ENCODE results near the gene AHI1. TPM values are rescaled to one million over a fixed set of nuclear protein-coding genes. Genes with fewer than 3 reads are reported as not detected.

Gene AHI1
- total RNA-seq, 2 donors from 2014 or later = 18.0 to 37.9 TPM

DNA sequence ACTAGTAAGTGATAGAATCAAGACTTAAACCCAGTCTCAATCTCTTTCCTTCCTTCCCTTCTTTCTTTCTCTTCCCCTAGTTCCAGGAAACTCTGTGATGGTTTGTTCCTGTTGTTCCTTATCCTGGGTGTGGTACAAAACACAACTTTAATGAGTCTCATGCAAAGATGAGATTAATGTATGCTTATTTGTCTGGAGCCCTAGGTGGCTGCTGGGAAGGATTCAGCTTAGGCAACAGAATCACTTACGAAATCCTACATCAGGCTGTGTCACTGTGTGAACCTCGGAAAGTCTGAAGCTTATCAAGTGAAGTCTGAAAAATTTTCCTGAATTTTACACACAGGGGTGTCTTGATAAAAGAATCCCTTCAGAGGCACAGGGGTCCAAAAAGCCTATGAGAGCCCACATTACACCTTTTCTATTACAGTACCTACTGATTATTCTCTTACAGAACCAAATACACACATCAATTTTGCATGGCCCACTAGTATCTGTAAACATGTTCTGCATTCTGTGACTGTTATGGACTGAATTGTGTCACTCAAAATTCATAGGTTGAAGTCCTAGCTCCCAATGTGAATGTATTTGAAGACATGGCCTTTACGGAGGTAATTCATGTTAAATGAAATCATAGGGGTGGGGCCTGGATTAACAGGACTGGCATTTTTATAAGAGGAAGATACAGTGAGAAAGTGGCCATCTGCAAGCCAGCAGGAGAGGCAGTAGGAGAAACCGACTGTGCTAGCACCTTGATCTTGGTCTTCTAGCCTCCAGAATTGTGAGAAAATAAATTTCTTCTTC, 171.7 kb downstream of the AHI1 start:
- no peak overlapping the region for H3K4me3 ChIP-seq

DNA sequence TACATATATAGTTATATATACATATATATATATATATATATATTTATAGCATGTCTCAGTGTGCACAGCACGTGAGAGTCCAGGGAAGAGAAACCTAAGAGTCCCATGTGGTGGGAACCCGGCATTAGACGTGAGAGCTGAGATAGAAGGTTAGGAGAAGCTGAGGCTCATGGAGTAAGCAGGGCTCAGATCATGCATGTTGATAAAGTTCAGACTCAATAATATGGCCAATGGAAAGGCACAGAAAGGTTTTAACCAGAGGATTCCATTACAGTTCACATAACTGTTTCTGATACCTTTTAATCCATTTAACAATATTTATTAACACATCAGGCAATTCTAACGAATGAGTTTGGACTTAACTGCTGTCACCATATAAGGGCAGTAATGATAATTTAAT, 173.0 kb downstream of the AHI1 start:
- Histone ChIP-seq H3K9me3 (no peaks in the 10 kb centered on the region), H3K36me3 (no peaks in the 10 kb centered on the region), H3K4me1 (replicated peaks) (no peaks in the 10 kb centered on the region), H3K27me3 (replicated peaks; ENCODE audit: insufficient read depth) (no peaks in the 10 kb centered on the region), H3K4me3 (no peak overlapping the region), H3K27ac (no peak overlapping the region)
- DNase-seq (ENCODE audit: low spot score) = no peak
- TF ChIP-seq CTCF (IDR thresholded peaks at IDR 0.05) = no peak
- no peak for TF ChIP-seq POLR2A (IDR thresholded peaks at IDR 0.05)
- TF ChIP-seq POLR2AphosphoS5 (IDR thresholded peaks at IDR 0.05) = no peak
- WGBS = 94% methylated on average over 4 of the region's 4 CpGs
- intact Hi-C loops (cut with DNase I) = no loop called here

More for the DNA sequence above, 171.7 kb downstream of the AHI1 start:
- no peak overlapping the region for H3K27ac ChIP-seq
- H3K4me1 ChIP-seq (replicated peaks) = no peaks in the 10 kb centered on the region
- intact Hi-C loops (cut with DNase I) = no loop called here
- 83% methylated on average over 4 of the region's 4 CpGs for WGBS
- H3K9me3 ChIP-seq = no peaks in the 10 kb centered on the region
- no peaks in the 10 kb centered on the region for H3K36me3 ChIP-seq
- no peaks in the 10 kb centered on the region for H3K27me3 ChIP-seq (replicated peaks; ENCODE audit: insufficient read depth)
- TF ChIP-seq POLR2AphosphoS5 (IDR thresholded peaks at IDR 0.05) = no peak
- TF ChIP-seq CTCF (IDR thresholded peaks at IDR 0.05) = no peak
- TF ChIP-seq POLR2A (IDR thresholded peaks at IDR 0.05) = no peak
- no peak for DNase-seq (ENCODE audit: low spot score)

DNA sequence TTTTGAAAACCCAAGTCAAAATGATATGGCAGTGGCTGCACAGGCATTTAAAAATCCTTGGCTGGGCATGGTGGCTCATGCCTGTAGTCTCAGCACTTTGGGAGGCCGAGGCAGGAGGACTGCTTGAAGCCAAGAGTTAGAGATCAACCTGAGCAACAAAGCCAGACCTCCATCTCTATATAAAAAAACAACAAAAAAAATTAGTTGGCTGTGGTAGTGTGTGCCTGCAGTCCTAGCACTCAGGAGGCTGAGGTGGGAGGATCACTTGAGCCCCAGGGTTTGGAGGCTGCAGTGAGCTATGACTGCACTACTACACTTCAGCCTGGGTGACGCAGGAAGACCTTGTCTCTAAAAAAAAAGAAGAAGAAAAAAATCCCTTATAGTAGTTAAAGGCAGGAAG, 173.6 kb downstream of the AHI1 start:
- H3K4me1 ChIP-seq (replicated peaks) = no peaks in the 10 kb centered on the region
- no peaks in the 10 kb centered on the region for H3K9me3 ChIP-seq
- H3K36me3 ChIP-seq = no peaks in the 10 kb centered on the region
- WGBS = 94% methylated on average over 2 of the region's 2 CpGs
- H3K27ac ChIP-seq = no peak overlapping the region
- no peak overlapping the region for H3K4me3 ChIP-seq
- TF ChIP-seq CTCF (IDR thresholded peaks at IDR 0.05) (no peak), POLR2A (IDR thresholded peaks at IDR 0.05) (no peak), POLR2AphosphoS5 (IDR thresholded peaks at IDR 0.05) (no peak)
- intact Hi-C loops (cut with DNase I) = no loop called here
- no peak for DNase-seq (ENCODE audit: low spot score)
- H3K27me3 ChIP-seq (replicated peaks; ENCODE audit: insufficient read depth) = no peaks in the 10 kb centered on the region

DNA sequence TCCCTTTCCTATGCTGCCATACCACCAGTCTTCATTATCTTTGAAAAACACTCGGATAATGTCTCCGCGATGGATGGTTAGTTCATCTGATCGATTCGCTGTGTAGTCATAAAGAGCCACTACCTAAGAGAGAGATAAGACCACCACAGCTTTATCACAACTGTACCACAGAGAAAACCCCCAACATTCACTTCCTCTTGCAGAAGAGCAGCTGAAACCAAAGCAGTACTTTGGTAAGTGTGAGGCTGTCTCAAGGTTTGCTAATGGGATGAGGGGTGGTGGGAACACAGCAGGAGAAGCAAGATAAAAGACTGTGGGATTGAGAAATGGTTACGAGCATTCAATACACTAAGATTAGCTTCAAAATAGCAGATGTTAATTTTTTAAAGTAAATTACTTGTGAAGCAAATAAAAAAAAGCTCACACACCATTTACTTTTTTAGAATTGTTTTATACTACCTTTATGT, 174.3 kb downstream of the AHI1 start:
- Histone ChIP-seq H3K4me1 (replicated peaks) (no peaks in the 10 kb centered on the region), H3K9me3 (no peaks in the 10 kb centered on the region), H3K36me3 (no peaks in the 10 kb centered on the region), H3K27ac (peak overlapping the region in 1 of 2 donors; percentile 34), H3K27me3 (replicated peaks; ENCODE audit: insufficient read depth) (no peaks in the 10 kb centered on the region), H3K4me3 (no peak overlapping the region)
- TF ChIP-seq POLR2AphosphoS5 (IDR thresholded peaks at IDR 0.05) = no peak
- no peak for TF ChIP-seq CTCF (IDR thresholded peaks at IDR 0.05)
- no peak for TF ChIP-seq POLR2A (IDR thresholded peaks at IDR 0.05)
- 84% methylated on average over 6 of the region's 6 CpGs for WGBS
- DNase-seq (ENCODE audit: low spot score) = no peak
- intact Hi-C loops (cut with DNase I) = no loop called here
